Measurements from ENCODE around the gene JMJD1C.

JMJD1C gene

GRCh38 chr10:63365976-63366765 is 99.6 kb downstream of the JMJD1C start:
- no peak for DNase-seq
- TF ChIP-seq EZH2 (optimal IDR thresholded peaks at IDR 0.05; ENCODE audit: low read depth, low read length) = no peak
- no peak for TF ChIP-seq CTCF (IDR thresholded peaks at IDR 0.05; ENCODE audit: low read length)
- no peak for TF ChIP-seq EZH2phosphoT487 (IDR thresholded peaks at IDR 0.05; ENCODE audit: low read length)
- Histone ChIP-seq H2AFZ (ENCODE audit: low read length) (no peak overlapping the region), H4K20me1 (ENCODE audit: insufficient read depth, low read length) (no peaks in the 10 kb centered on the region), H3K36me3 (replicated peaks; ENCODE audit: insufficient read depth, low read length) (no peaks in the 10 kb centered on the region), H3K27me3 (replicated peaks; ENCODE audit: insufficient read depth, low read length) (no peaks in the 10 kb centered on the region), H3K4me2 (ENCODE audit: low read depth, low read length) (no peak overlapping the region), H3K9me3 (replicated peaks; ENCODE audit: insufficient read depth, low read length) (no peaks in the 10 kb centered on the region), H3K79me2 (ENCODE audit: low read length) (0 out of 2 replicates have a peak, but pooled peaks cover 12% of the 10 kb centered on the region), H3K9ac (ENCODE audit: low read length) (no peak overlapping the region), H3K27ac (ENCODE audit: low read length) (no peak overlapping the region), H3K4me3 (ENCODE audit: low read length) (no peak overlapping the region), H3F3A (ENCODE audit: insufficient read depth, low read length) (no peaks in the 10 kb centered on the region), H3K9me2 (replicated peaks; ENCODE audit: insufficient read depth, low read length) (no peaks in the 10 kb centered on the region), H3K4me1 (ENCODE audit: low read length) (no peaks in the 10 kb centered on the region)

- 0 out of 2 replicates have a peak, but pooled peaks cover 8% of the 10 kb centered on the region for H3K79me2 ChIP-seq (ENCODE audit: low read length)
These were observed 100.9 kb downstream of the JMJD1C start for GRCh38 chr10:63364918-63365317.

GRCh38 chr10:63363951-63364350 is 101.8 kb downstream of the JMJD1C start:
- Histone ChIP-seq H3K79me2 (ENCODE audit: low read length) (no peaks in the 10 kb centered on the region), H3K9me3 (replicated peaks; ENCODE audit: insufficient read depth, low read length) (no peaks in the 10 kb centered on the region), H2AFZ (ENCODE audit: low read length) (no peak overlapping the region), H3K27ac (ENCODE audit: low read length) (no peak overlapping the region), H3K9me2 (replicated peaks; ENCODE audit: insufficient read depth, low read length) (no peaks in the 10 kb centered on the region), H4K20me1 (ENCODE audit: insufficient read depth, low read length) (no peaks in the 10 kb centered on the region), H3K4me1 (ENCODE audit: low read length) (no peaks in the 10 kb centered on the region), H3K36me3 (replicated peaks; ENCODE audit: insufficient read depth, low read length) (no peaks in the 10 kb centered on the region), H3K4me3 (ENCODE audit: low read length) (no peak overlapping the region), H3F3A (ENCODE audit: insufficient read depth, low read length) (no peaks in the 10 kb centered on the region), H3K4me2 (ENCODE audit: low read depth, low read length) (no peak overlapping the region), H3K9ac (ENCODE audit: low read length) (no peak overlapping the region), H3K27me3 (replicated peaks; ENCODE audit: insufficient read depth, low read length) (no peaks in the 10 kb centered on the region)
- no peak for TF ChIP-seq CTCF (IDR thresholded peaks at IDR 0.05; ENCODE audit: low read length)
- TF ChIP-seq EZH2phosphoT487 (IDR thresholded peaks at IDR 0.05; ENCODE audit: low read length) = no peak
- no peak for TF ChIP-seq EZH2 (optimal IDR thresholded peaks at IDR 0.05; ENCODE audit: low read depth, low read length)
- DNase-seq = no peak

More at GRCh38 chr10:63364918-63365317, 100.9 kb downstream of the JMJD1C start:
- Histone ChIP-seq H3K9me2 (replicated peaks; ENCODE audit: insufficient read depth, low read length) (no peaks in the 10 kb centered on the region), H3K27me3 (replicated peaks; ENCODE audit: insufficient read depth, low read length) (no peaks in the 10 kb centered on the region), H3K9ac (ENCODE audit: low read length) (no peak overlapping the region), H3K4me3 (ENCODE audit: low read length) (no peak overlapping the region), H3K4me1 (ENCODE audit: low read length) (no peaks in the 10 kb centered on the region), H2AFZ (ENCODE audit: low read length) (no peak overlapping the region), H3F3A (ENCODE audit: insufficient read depth, low read length) (no peaks in the 10 kb centered on the region), H4K20me1 (ENCODE audit: insufficient read depth, low read length) (no peaks in the 10 kb centered on the region), H3K27ac (ENCODE audit: low read length) (no peak overlapping the region), H3K9me3 (replicated peaks; ENCODE audit: insufficient read depth, low read length) (no peaks in the 10 kb centered on the region), H3K4me2 (ENCODE audit: low read depth, low read length) (no peak overlapping the region), H3K36me3 (replicated peaks; ENCODE audit: insufficient read depth, low read length) (no peaks in the 10 kb centered on the region)
- DNase-seq = no peak
- TF ChIP-seq EZH2 (optimal IDR thresholded peaks at IDR 0.05; ENCODE audit: low read depth, low read length) (no peak), EZH2phosphoT487 (IDR thresholded peaks at IDR 0.05; ENCODE audit: low read length) (no peak), CTCF (IDR thresholded peaks at IDR 0.05; ENCODE audit: low read length) (no peak)

Measured in MM.1S (cell line).